IMR-90 (cell line): Measurements from ENCODE around the gene SLC25A11. TPM values are rescaled to one million over a fixed set of nuclear protein-coding genes. Genes with fewer than 3 reads are reported as not detected.

Experiments
- ATAC-seq: fragments of 200-7000 bp; cut with Tn5 transposase; 2 replicates; pipeline ENCODE4 v1.9.1; 2020; ENCODE audit warnings: low read depth, mild to moderate bottlenecking, moderate library complexity
- BruUV-seq: library from RNA; stranded (reverse); fragments of 400-500 nt; replicated peaks from 2 replicates; lab custom pipeline; 2021; lab: Mats Ljungman, UMichigan
- CTCF ChIA-PET: fragments of 300-600 bp; formaldehyde crosslinking; extraction: SDS; loops from one replicate; lab custom pipeline; 2021; ENCODE audit warnings: antibody characterized with exemption; lab: Yijun Ruan, JAX
- POLR2A ChIA-PET: fragments of 300-600 bp; sonication (Branson Sonifier 250); formaldehyde crosslinking; loops from one replicate; lab custom pipeline; 2022; ENCODE audit warnings: antibody characterized with exemption; ENCODE audit not compliant: unreplicated experiment; lab: Charles Lee
- DNase-seq: peaks from one replicate; pipeline ENCODE4 v3.0.0; 2013
- H2AFZ ChIP-seq: replicated peaks from 2 replicates; pipeline ENCODE3; 2013; ENCODE audit warnings: low read length, mild to moderate bottlenecking; ENCODE audit not compliant: poor library complexity
- H2AK5ac ChIP-seq: 2 replicates; pipeline ENCODE4 v1.6.1; 2013; ENCODE audit warnings: low read depth, low read length, inconsistent platforms
- H2AK9ac ChIP-seq: replicated peaks from 2 replicates; pipeline ENCODE3; 2013; ENCODE audit warnings: mild to moderate bottlenecking, low read depth, low read length, moderate library complexity; ENCODE audit not compliant: poor library complexity
- H2BK120ac ChIP-seq: 2 replicates; pipeline ENCODE4 v1.6.1; 2013; ENCODE audit warnings: low read depth, low read length, inconsistent platforms
- H2BK15ac ChIP-seq: 3 replicates; pipeline ENCODE4 v1.6.1; 2013; ENCODE audit warnings: low read depth, low read length, inconsistent platforms
- H2BK20ac ChIP-seq: 2 replicates; pipeline ENCODE4 v1.6.1; 2013; ENCODE audit warnings: low read depth, mild to moderate bottlenecking, inconsistent platforms, low read length, moderate library complexity
- H2BK5ac ChIP-seq: 2 replicates; pipeline ENCODE4 v1.6.1; 2013; ENCODE audit warnings: mild to moderate bottlenecking, low read depth, low read length, inconsistent platforms; ENCODE audit not compliant: poor library complexity, severe bottlenecking
- H3K14ac ChIP-seq: replicated peaks from 2 replicates; pipeline ENCODE4 v1.6.1; 2013; ENCODE audit warnings: low read depth, low read length, inconsistent platforms
- H3K18ac ChIP-seq: 2 replicates; pipeline ENCODE4 v1.6.1; 2013; ENCODE audit warnings: low read depth, low read length, control low read depth
- H3K23ac ChIP-seq: 2 replicates; pipeline ENCODE4 v1.6.1; 2013; ENCODE audit warnings: low read depth, low read length, inconsistent platforms
- H3K27ac ChIP-seq: 2 replicates; pipeline ENCODE4 v1.5.1; 2013; ENCODE audit warnings: mild to moderate bottlenecking, control low read depth, low read length; ENCODE audit not compliant: insufficient read depth
- H3K27me3 ChIP-seq: 2 replicates; pipeline ENCODE4 v1.6.1; 2013; ENCODE audit warnings: low read length; ENCODE audit not compliant: control insufficient read depth, insufficient read depth
- H3K36me3 ChIP-seq: 2 replicates; pipeline ENCODE4 v1.6.1; 2013; ENCODE audit warnings: low read length, mixed read lengths; ENCODE audit not compliant: control insufficient read depth, insufficient read depth
- H3K4ac ChIP-seq: 2 replicates; pipeline ENCODE4 v1.6.1; 2013; ENCODE audit warnings: low read depth, low read length, inconsistent platforms
- H3K4me1 ChIP-seq: 2 replicates; pipeline ENCODE4 v1.6.1; 2013; ENCODE audit warnings: low read length, mixed read lengths; ENCODE audit not compliant: control insufficient read depth, insufficient read depth
- H3K4me2 ChIP-seq: 2 replicates; pipeline ENCODE4 v1.6.1; 2013; ENCODE audit warnings: low read depth, mild to moderate bottlenecking, control low read depth, low read length, moderate library complexity
- H3K4me3 ChIP-seq: 2 replicates; pipeline ENCODE4 v1.5.1; 2013; ENCODE audit warnings: low read depth, mild to moderate bottlenecking, control low read depth, low read length, moderate library complexity; ENCODE audit not compliant: insufficient read depth
- H3K56ac ChIP-seq: 2 replicates; pipeline ENCODE4 v1.6.1; 2013; ENCODE audit warnings: low read length, inconsistent platforms; ENCODE audit not compliant: insufficient read depth; ENCODE audit errors: extremely low read depth
- H3K79me1 ChIP-seq, 2 experiments: 2 replicates each; pipeline ENCODE4 v1.6.1; 2013; ENCODE audit warnings: low read length in 2 of 2, inconsistent platforms in 1 of 2, low read depth in 1 of 2
- H3K9ac ChIP-seq: 2 replicates; pipeline ENCODE4 v1.6.1; 2013; ENCODE audit warnings: low read depth, low read length, control low read depth
- H3K9me1 ChIP-seq: 2 replicates; pipeline ENCODE4 v1.6.1; 2013; ENCODE audit warnings: low read length, inconsistent platforms; ENCODE audit not compliant: insufficient read depth
- H3K9me3 ChIP-seq: 2 replicates; pipeline ENCODE4 v1.6.1; 2013; ENCODE audit warnings: low read length; ENCODE audit not compliant: control insufficient read depth, insufficient read depth
- H4K20me1 ChIP-seq: 2 replicates; pipeline ENCODE4 v1.6.1; 2013; ENCODE audit warnings: low read length, inconsistent platforms; ENCODE audit not compliant: insufficient read depth
- H4K5ac ChIP-seq: 2 replicates; pipeline ENCODE4 v1.6.1; 2013; ENCODE audit warnings: mild to moderate bottlenecking, low read depth, low read length, control low read depth
- H4K8ac ChIP-seq, 2 experiments: 2 replicates each; pipeline ENCODE4 v1.6.1; 2013; ENCODE audit warnings: low read depth in 2 of 2, low read length in 2 of 2, control low read depth in 1 of 2, inconsistent platforms in 1 of 2
- H4K91ac ChIP-seq: 2 replicates; pipeline ENCODE4 v1.6.1; 2013; ENCODE audit warnings: low read depth, low read length, inconsistent platforms; ENCODE audit not compliant: insufficient read depth
- BHLHE40 ChIP-seq: fragments of 150-350 bp; IDR thresholded peaks from 2 replicates; pipeline ENCODE4 v1.6.1; 2016; ENCODE audit warnings: mild to moderate bottlenecking, low read depth, low read length
- CHD1 ChIP-seq: IDR thresholded peaks from 2 replicates; pipeline ENCODE4 v1.6.1; 2012; ENCODE audit warnings: low read depth, low read length, improper control_type of control experiment
- CTCF ChIP-seq: conservative IDR thresholded peaks from 2 replicates; pipeline ENCODE4 v1.5.1; 2012; ENCODE audit warnings: mild to moderate bottlenecking, low read depth, low read length, improper control_type of control experiment
- FOS ChIP-seq: fragments of 150-350 bp; IDR thresholded peaks from 2 replicates; pipeline ENCODE4 v1.6.1; 2016; ENCODE audit warnings: low read depth, low read length
- MAFK ChIP-seq: IDR thresholded peaks from 2 replicates; pipeline ENCODE4 v1.6.1; 2012; ENCODE audit warnings: low read depth, low read length, improper control_type of control experiment
- MAZ ChIP-seq: IDR thresholded peaks from 2 replicates; pipeline ENCODE4 v1.6.1; 2012; ENCODE audit warnings: low read depth, mild to moderate bottlenecking, low read length, improper control_type of control experiment, moderate library complexity, borderline replicate concordance
- MXI1 ChIP-seq: IDR thresholded peaks from 2 replicates; pipeline ENCODE4 v1.6.1; 2012; ENCODE audit warnings: low read depth, mild to moderate bottlenecking, low read length, moderate library complexity, borderline replicate concordance
- NFE2L2 ChIP-seq: fragments of 150-350 bp; IDR thresholded peaks from 2 replicates; pipeline ENCODE4 v1.6.1; 2016; ENCODE audit warnings: low read depth, mild to moderate bottlenecking, low read length
- POLR2A ChIP-seq: IDR thresholded peaks from 2 replicates; pipeline ENCODE4 v1.6.1; 2012; ENCODE audit warnings: mild to moderate bottlenecking, low read depth, low read length
- RFX5 ChIP-seq: IDR thresholded peaks from 2 replicates; pipeline ENCODE4 v1.8.0; 2012; ENCODE audit warnings: low read depth, mild to moderate bottlenecking, low read length, moderate library complexity
- SMC3 ChIP-seq: fragments of 150-350 bp; IDR thresholded peaks from 2 replicates; pipeline ENCODE4 v1.6.1; 2016; ENCODE audit warnings: low read depth, mild to moderate bottlenecking, antibody characterized with exemption, low read length, moderate library complexity
- USF2 ChIP-seq: fragments of 150-350 bp; IDR thresholded peaks from 2 replicates; pipeline ENCODE4 v1.6.1; 2017; ENCODE audit warnings: mild to moderate bottlenecking, antibody characterized with exemption, low read length, low read depth
- WGBS, 2 experiments: methylation state at CpG; one replicate each; pipeline versions ENCODE4 v1.1.5 to v1.1.7; 2013; ENCODE audit warnings: missing lambda C conversion rate in 2 of 2; ENCODE audit not compliant: insufficient read length in 1 of 2; ENCODE audit errors: extremely low coverage in 2 of 2; 5-methylcytosine and 5-hydroxymethylcytosine counted together
- dilution Hi-C: fragments of 300-500 bp; cut with HindIII; formaldehyde crosslinking; loops from one replicate; pipeline ENCODE4 v1.14.3; 2018; ENCODE audit warnings: low sequenced_read_pairs; ENCODE audit not compliant: unreplicated experiment
- in situ Hi-C: fragments of 300-500 bp; cut with MboI; formaldehyde crosslinking; loops from 3 replicates; pipeline ENCODE4 v1.14.3; 2019; ENCODE audit warnings: low sequenced_read_pairs, inconsistent platforms, mixed read lengths
- intact Hi-C: fragments of 100-400 bp; cut with micrococcal nuclease; formaldehyde crosslinking; loops from 2 replicates; pipeline ENCODE4 v1.10.0; 2022
- polyA plus RNA-seq, 3 experiments: library from polyadenylated mRNA; depleted of rRNA; stranded (reverse); fragments of >200 nt; gene quantifications; 2 replicates each; pipeline ENCODE4 v1.2.3, GENCODE V29; 2012; ENCODE audit warnings: low replicate concordance in 1 of 3
- total RNA-seq: library from RNA; depleted of rRNA; stranded (reverse); fragments of >200 nt; gene quantifications from 2 replicates; pipeline ENCODE4 v1.2.3, GENCODE V29; 2012
- TF ChIP-seq, protein P1 (sequence below): fragments of 150-350 bp; IDR thresholded peaks from 2 replicates; pipeline ENCODE4 v1.6.1; 2016; ENCODE audit warnings: low read depth, mild to moderate bottlenecking, low read length, moderate library complexity, borderline replicate concordance

SLC25A11 gene
- total and polyA plus RNA-seq, 2 of the 4 experiments (the other 2 are of a cell fraction): 35.0 to 62.2 TPM

GRCh38 chr17:4986403-4986802 lies 46.6 kb upstream of the SLC25A11 start:
- Histone ChIP-seq H4K20me1 (no peaks in the 10 kb centered on the region), H4K5ac (peak overlapping the region; percentile 59), H3K79me1 (peaks cover 17 to 54% of the 10 kb centered on the region in 2 experiments; a peak in 3 of 4 replicates), H4K91ac (peak overlapping the region; percentile 11), H2AFZ (peak overlapping the region; percentile 99), H3K14ac (peak overlapping the region; percentile 81), H3K4me1 (peaks cover 7% of the 10 kb centered on the region), H3K9me1 (peaks cover 21% of the 10 kb centered on the region), H3K18ac (no peak overlapping the region), H2BK5ac (peak overlapping the region; percentile 84), H3K23ac (peak overlapping the region; percentile 56; the same call in 1 of the 2 replicates), H3K36me3 (peaks cover 11% of the 10 kb centered on the region), H3K9me3 (no peaks in the 10 kb centered on the region), H3K9ac (peak overlapping the region; percentile 82), H3K4me2 (peak overlapping the region; percentile 91), H4K8ac (peak overlapping the region; percentile 93 to 97; a peak in 2 of 4 replicates), H2BK20ac (no peak overlapping the region), H3K27me3 (no peaks in the 10 kb centered on the region), H2AK5ac (peak overlapping the region; percentile 90), H2BK15ac (no peak overlapping the region; the same call in 2 of the 3 replicates), H3K4me3 (peak overlapping the region; percentile 72), H2BK120ac (no peak overlapping the region), H3K56ac (peak overlapping the region; percentile 24; the same call in 1 of the 2 replicates), H3K27ac (peak overlapping the region; percentile 58; the same call in 1 of the 2 replicates), H2AK9ac (peak overlapping the region; percentile 100), H3K4ac (peak overlapping the region; percentile 83)
- ChIA-PET CTCF (interaction anchor here (1.0 to 2.1 kb wide), 2 partner anchors 11 to 19 kb away, joined by 3 to 11 read pairs; partner anchors contain the start of genes INCA1, KIF1C and SPAG7), POLR2A (no interaction called here)
- no TSS peak for BruUV-seq
- TF ChIP-seq FOS (no peak), CHD1 (no peak), NFE2L2 (no peak), SMC3 (no peak), POLR2A (no peak), MXI1 (no peak), MAZ (no peak), BHLHE40 (no peak), CTCF (no peak), MAFK (no peak), RFX5 (no peak), USF2 (no peak)
- TF ChIP-seq, protein P1, sequence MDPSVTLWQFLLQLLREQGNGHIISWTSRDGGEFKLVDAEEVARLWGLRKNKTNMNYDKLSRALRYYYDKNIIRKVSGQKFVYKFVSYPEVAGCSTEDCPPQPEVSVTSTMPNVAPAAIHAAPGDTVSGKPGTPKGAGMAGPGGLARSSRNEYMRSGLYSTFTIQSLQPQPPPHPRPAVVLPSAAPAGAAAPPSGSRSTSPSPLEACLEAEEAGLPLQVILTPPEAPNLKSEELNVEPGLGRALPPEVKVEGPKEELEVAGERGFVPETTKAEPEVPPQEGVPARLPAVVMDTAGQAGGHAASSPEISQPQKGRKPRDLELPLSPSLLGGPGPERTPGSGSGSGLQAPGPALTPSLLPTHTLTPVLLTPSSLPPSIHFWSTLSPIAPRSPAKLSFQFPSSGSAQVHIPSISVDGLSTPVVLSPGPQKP: no peak
- 29% methylated on average over 1 of the region's 5 CpGs; no CpG with 5 or more reads in 1 of the 2 experiments for WGBS, 2 experiments
- in situ Hi-C loops (no loop called here), dilution Hi-C loops (no loop called here), intact Hi-C loops (loop anchor here (1.0 kb wide), 1 partner anchor 77 kb away; no protein-coding TSS in a partner anchor)
- ATAC-seq (no peak), DNase-seq (no peak)
